GM19035 (cell line): ENCODE measurements around the gene CRYBG1.

Source experiments
- ATAC-seq: cut with Tn5 transposase; IDR thresholded peaks from one replicate; pipeline ENCODE4 v1.9.1; 2021; ENCODE audit not compliant: unreplicated experiment

Gene CRYBG1

DNA sequence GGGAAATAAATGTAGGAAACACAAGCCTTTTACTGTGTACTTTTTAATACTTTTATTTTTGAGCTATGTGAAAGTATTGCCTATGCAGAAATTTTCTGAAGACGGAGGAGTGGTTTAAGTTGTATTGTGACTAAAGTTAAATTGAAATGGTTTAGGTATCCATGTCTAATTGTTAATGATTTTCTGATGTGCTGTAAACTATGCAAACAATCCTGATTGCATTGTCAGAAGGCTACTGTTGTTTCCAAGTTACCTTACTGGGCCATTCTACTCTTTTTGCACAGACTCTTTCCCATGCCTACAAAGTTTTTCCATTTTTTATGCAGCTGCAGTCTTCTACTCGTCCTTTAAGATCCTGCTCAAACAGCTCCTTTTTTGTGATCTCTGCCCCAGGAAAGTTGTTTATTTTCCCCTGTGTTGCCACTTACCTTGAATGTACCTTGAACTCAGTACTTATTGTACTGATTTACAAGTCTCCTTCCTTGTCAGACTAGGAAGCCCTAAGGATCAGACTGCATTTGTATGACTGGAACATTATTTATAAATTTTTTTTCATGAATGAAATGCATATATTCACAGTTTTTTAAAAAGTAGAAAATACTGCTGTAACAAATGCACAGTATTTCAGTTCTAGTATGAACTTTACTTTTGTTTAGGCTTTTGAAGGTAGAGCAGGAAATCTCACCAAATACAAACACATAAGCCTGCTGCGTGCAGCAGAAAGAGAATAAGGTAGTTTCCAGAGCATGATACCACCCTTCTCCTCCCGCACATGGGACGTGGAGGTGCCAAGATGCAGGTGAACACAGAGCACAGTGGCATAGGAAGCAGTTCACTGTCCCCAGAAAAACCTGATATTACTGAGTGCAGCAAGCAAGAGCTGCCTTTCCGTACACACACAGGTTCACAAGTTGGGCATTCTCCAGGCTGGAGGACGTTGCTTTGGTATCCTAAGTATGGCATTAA is 97.8 kb downstream of the CRYBG1 start:
- no peak for ATAC-seq

GRCh38 chr6:106460481-106460880 is 100.0 kb downstream of the CRYBG1 start:
- ATAC-seq: no peak

DNA sequence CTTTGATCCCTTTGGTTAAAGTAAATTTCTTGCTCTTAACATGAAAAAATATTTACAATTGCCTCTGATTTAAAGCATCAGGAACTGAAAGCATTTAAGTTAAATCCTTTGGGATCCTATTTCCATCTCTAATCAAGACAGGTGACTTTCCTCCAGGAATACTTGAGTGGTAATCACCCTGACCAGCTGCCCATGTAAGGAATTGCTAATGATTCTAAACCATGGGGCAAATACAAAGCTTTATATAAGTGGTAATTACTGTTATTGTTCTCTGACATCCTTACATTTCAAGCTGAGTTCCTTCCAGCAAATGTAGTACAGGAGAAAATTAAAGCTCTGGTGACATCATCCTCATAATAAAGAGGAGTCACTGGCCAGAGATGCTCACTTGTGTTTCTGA is 100.6 kb downstream of the CRYBG1 start:
- ATAC-seq: no peak

DNA sequence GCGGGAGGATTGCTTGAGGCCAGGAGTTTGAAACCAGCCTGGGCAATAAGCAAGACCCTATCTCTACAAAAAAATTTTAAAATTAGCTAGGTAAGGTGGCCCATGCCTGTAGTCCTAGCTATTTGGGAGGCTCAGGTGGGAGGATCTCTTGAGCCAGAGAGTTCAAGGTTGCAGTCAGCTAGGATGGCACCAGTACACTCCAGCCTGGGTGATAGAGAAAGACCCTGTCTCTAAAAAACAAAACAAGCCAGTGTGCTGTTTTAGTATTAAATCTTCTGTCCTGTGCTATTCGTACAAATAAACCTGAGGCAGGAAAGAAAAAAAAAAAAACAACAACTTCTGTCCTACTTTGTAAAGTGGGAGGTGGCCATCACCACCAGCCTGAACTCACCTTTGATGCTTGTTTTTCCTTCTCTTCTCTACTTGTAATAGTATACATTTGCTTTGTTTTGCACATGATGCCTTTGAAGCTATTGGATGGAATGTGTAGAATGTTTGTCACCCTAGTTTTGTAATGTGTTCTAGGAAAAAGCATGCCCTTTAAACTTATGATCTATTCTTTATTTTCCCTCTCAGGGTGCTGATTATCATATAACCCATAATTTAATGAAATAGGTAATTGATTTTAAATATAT is 102.5 kb downstream of the CRYBG1 start:
- ATAC-seq: no peak

GRCh38 chr6:106466211-106466610 is 105.7 kb downstream of the CRYBG1 start:
- no peak for ATAC-seq

GRCh38 chr6:106468935-106469334 is 108.4 kb downstream of the CRYBG1 start:
- no peak for ATAC-seq

- no peak for ATAC-seq
Observed at GRCh38 chr6:106469882-106470281, 109.4 kb downstream of the CRYBG1 start.

DNA sequence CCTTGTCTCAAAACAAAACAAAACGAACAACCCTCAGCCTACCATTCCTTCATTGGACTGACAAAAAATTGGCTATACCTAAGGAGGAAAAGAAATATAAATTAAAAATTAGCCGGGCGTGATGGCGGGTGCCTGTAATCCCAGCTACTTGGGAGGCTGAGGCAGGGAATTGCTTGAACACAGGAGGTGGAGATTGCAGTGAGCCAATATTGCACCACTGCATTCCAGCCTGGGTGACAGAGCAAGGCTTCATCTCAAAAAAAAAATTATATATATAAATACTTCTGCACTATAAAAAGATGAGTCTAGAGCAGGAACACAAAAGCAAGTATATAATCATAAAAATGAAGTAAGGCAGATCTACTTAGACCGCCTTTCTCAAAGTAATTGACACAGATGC is 109.8 kb downstream of the CRYBG1 start:
- no peak for ATAC-seq

DNA sequence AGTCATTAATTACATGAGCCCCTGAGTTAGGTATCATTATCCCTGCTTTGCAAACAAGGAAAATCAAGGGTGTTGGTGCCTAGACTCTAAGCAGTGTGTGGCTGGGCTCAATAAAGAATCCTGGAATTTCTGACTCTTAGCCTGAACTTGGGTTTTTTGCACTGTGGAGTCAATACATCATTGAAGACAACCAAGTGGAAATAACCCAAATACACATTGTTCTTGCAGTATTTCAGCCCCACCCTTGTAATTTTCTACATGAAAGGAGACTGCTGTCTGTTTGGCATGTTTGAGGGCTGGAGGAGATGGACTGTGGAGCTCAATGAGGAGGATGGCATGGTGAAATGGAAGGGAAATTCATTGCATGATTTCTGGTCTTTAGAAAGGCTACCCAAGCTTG is 110.3 kb downstream of the CRYBG1 start:
- no peak for ATAC-seq

DNA sequence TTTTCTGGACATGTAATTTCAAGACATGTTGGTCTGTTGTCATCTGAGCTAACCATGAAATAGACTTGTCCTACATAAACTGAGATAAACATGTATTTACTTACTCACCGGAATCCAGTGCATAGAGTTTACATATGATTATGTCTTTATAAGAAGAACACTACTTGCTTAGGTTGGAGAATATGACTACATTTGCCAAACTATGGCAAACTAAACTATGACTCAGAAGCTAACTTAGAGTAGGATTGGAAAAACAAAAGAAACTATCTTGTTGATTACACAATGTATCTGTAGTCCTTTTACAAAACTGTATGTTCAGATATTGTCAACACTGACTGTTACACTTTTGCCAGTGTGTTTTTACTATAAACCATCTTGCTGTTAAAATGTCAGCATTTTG is 113.3 kb downstream of the CRYBG1 start:
- ATAC-seq: no peak

- ATAC-seq: no peak
Observed at GRCh38 chr6:106474466-106474865, 113.9 kb downstream of the CRYBG1 start.

DNA sequence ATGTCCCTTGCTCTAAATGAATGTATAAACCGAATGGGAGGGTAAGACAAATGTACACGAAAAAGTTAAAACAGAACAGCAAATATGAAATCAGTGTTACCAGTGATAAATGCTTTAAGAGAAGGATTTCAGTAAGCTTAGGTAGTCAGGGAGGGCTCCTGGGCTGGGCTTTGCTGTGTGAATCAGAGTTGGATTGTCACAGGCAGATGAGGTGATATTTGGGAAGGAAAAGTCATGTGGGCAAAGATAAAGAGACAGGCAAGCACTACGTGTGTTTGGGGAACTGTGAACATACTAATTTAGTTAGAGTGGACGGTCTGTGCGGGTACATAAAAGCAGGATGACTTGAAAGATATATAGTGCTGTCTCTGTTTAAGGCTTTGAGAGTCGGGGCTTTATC is 114.8 kb downstream of the CRYBG1 start:
- no peak for ATAC-seq

DNA sequence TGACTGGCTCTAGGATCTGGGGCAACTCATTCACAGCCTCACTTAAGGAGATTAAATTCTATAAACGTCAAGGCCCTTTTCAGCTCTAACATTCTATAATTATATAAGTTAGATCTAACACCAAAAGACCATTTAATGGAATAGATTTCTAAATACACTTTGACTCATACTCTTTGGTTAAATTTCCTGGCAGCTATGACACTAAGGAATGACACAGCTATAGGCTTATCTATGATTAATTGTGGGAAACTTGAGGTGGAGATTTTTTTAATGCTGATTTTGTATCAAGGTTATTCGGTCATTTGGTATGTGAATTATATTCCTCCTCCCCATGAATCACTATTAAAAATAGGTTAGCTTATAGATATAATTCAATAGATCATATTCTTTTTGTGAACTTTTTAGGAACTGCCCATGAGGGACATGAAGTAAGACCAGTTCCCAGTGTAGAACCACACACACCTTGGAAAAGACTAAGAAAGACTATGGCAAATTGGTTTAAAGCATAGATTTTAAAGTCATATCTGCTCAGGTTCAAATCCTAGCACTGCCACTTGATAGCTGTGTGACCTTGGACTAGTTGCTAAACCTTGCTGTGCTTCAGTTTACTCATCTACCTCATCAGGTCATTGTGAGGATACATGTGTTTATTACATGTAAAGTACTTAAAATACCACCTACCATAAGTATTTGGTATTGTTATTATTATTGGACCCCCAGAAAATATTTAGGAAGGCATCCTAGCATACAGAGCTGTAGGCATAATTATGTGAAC is 116.0 kb downstream of the CRYBG1 start:
- no peak for ATAC-seq

- no peak for ATAC-seq
Observed at GRCh38 chr6:106477146-106477545, 116.6 kb downstream of the CRYBG1 start.

GRCh38 chr6:106477790-106478189 is 117.3 kb downstream of the CRYBG1 start:
- no peak for ATAC-seq

DNA sequence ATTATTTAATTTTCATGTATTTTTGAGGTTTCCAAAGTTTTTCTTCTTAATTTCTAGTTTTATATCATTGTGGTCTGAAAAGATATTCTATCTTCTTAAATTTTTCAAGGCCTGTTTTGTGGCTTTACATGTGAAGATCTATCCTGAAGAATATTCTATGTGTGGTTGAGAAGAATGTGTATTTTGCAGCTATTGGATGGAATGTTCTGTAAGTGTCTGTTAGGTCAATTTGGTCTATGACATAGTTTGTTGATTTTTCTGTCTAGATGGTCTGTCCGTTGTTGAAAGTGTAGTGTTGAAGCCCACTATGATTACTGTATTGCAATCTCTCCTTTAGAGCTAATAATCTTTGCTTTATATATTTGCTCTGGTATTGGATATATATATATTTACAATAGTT is 125.7 kb downstream of the CRYBG1 start:
- ATAC-seq: no peak

GRCh38 chr6:106488494-106489370 is 128.2 kb downstream of the CRYBG1 start:
- ATAC-seq: no peak

GRCh38 chr6:106490030-106490429 is 129.5 kb downstream of the CRYBG1 start:
- no peak for ATAC-seq

DNA sequence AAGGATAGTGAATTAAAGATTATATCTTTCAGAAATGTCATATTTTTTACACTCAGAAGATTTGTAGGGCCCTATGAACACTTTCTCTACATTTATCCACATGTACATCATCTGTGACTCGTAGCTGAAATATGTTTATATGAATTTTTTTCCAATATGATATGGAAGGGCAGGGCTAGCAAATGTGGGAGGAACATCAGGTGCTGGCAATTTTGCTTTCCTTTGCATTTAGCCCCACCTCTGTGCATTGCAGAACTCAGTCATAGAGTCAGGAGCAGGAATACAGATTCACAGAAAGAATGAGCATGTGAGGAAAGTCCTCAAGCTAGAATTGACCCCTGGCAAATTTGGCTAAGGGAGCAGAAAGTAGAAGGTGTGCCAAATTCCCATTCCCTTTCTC is 129.9 kb downstream of the CRYBG1 start:
- no peak for ATAC-seq

DNA sequence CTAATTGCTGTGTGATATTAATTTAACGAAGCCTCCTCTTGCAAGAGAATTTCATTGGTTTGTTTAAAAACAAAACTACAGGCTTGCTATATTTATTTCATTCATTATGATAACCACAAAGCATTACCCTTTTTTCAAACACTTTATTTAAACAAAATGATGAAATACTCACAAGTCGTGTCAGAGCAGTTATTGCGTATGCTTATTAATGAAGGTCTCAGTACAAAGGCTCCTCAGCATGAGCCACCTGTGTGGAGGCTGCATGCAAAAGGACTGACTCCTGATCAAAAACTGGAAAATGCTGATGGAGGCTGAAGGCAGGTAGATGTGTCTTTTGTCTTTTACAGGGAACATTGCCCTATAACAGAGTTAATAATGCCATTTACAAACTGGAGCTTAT is 130.5 kb downstream of the CRYBG1 start:
- no peak for ATAC-seq

DNA sequence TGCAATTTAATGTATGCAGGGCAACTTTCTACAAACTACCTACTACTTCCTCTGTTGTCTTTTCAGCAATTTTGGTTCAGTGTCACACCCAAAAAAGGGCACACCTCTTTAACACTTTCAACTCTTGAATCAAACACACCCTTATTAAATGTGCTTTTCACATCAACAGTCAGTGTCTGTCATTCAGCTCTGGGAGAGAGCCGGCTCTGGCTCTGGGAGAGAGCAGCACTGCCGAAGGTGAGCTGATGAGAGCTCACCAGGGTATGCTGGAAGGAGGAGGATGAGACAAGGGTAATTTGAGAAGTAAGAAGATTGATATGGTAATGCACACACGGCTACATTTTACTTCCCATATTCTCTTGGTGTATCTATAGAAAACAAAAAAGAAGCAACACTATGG is 134.5 kb downstream of the CRYBG1 start:
- no peak for ATAC-seq
